Aorta (tissue), 5 donors: Measurements from ENCODE around the gene CYSTM1. TPM values are rescaled to one million over a fixed set of nuclear protein-coding genes. Genes with fewer than 3 reads are reported as not detected.

Source experiments
- ATAC-seq: fragments of 200-7000 bp; cut with Tn5 transposase; one replicate; pipeline ENCODE4 v1.9.1; 2022; ENCODE audit warnings: moderate library complexity; ENCODE audit not compliant: low FRiP score
- DNase-seq, 2 donors: peaks; one replicate each; pipeline ENCODE4 v3.0.0-alpha.2; 2020
- H3K27ac ChIP-seq, 2 donors: one replicate each; pipeline ENCODE4 v1.5.1; 2013; ENCODE audit warnings: low read length in 2 of 2, mild to moderate bottlenecking in 2 of 2, moderate library complexity in 2 of 2, control low read depth in 1 of 2, inconsistent platforms in 1 of 2, low read depth in 1 of 2
- H3K27me3 ChIP-seq, 2 donors: one replicate each; pipeline ENCODE4 v1.6.1; 2013; ENCODE audit warnings: control low read depth in 1 of 2, low read length in 1 of 2, mild to moderate bottlenecking in 1 of 2, moderate library complexity in 1 of 2; ENCODE audit not compliant: insufficient read depth in 2 of 2, control insufficient read depth in 1 of 2
- H3K36me3 ChIP-seq, 2 donors: one replicate each; pipeline ENCODE4 v1.6.1; 2013; ENCODE audit warnings: control low read depth in 1 of 2, low read length in 1 of 2, mild to moderate bottlenecking in 1 of 2; ENCODE audit not compliant: insufficient read depth in 2 of 2, control insufficient read depth in 1 of 2
- H3K4me1 ChIP-seq, 2 donors: one replicate each; pipeline ENCODE4 v1.6.1; 2013; ENCODE audit warnings: low read length in 2 of 2, control low read depth in 1 of 2, mild to moderate bottlenecking in 1 of 2, moderate library complexity in 1 of 2; ENCODE audit not compliant: insufficient read depth in 2 of 2, control insufficient read depth in 1 of 2
- H3K4me3 ChIP-seq, 2 donors: one replicate each; pipeline ENCODE4 v1.5.1; 2013; ENCODE audit warnings: low read length in 2 of 2, control low read depth in 1 of 2, mild to moderate bottlenecking in 1 of 2
- H3K9me3 ChIP-seq: one replicate; pipeline ENCODE4 v1.6.1; 2013; ENCODE audit warnings: mild to moderate bottlenecking, low read length; ENCODE audit not compliant: control insufficient read depth
- WGBS, 2 donors: extraction: QIAGEN DNeasy Blood & Tissue Kit; methylation state at CpG; one replicate each; pipeline ENCODE4 v1.1.7; 2013; 5-methylcytosine and 5-hydroxymethylcytosine counted together
- intact Hi-C, 2 donors: fragments of 100-400 bp; cut with DNase I; formaldehyde crosslinking; loops; one replicate each; pipeline versions ENCODE4 v1.14.2 to v1.15.0; 2022
- polyA plus RNA-seq, 2 donors: library from polyadenylated mRNA; stranded (reverse); fragments of 200-250 nt; gene quantifications; one replicate each; pipeline ENCODE4 v1.2.3, GENCODE V29; 2013
- total RNA-seq, 2 donors: library from RNA; stranded (reverse); fragmentation: NEBNext Ultra II Directional; extraction: Animal tissue kit (Norgen Biotek cat#: 25700); gene quantifications; one replicate each; pipeline ENCODE4 v1.2.1, GENCODE V29; 2021
- donor health status: healthy with polysubstance abuse.
- donor health status: Bipolar disorder and iron deficiency.
- donor health status: DM: no; HTN: no; CAD: no.
- donor health status: DM: no; HTN: no; CAD: no.
- donor health status: DM: yes; HTN: yes; CAD: no.

The CYSTM1 gene
- total and polyA plus RNA-seq, 4 donors = 44.7 to 179 (median 64.8) TPM

- Histone ChIP-seq H3K4me3 (no peak overlapping the region), H3K27ac (no peak overlapping the region), H3K4me1 (no peaks in the 10 kb centered on the region), H3K36me3 (no peaks in the 10 kb centered on the region), H3K27me3 (no peaks in the 10 kb centered on the region), H3K9me3 (no peaks in the 10 kb centered on the region)
- DNase-seq (no peak), ATAC-seq (no peak)
- 54 to 56% methylated on average over 2 of the region's 2 CpGs for WGBS, 2 donors
- intact Hi-C loops = no loop called here
Measured at GRCh38 chr5:140202610-140203009, 27.6 kb downstream of the CYSTM1 start.

- intact Hi-C loops = no loop called here
- H3K4me1 ChIP-seq = no peaks in the 10 kb centered on the region
- H3K36me3 ChIP-seq = no peaks in the 10 kb centered on the region
- H3K4me3 ChIP-seq = no peak overlapping the region
- DNase-seq = no peak
- no peaks in the 10 kb centered on the region for H3K27me3 ChIP-seq
- ATAC-seq = no peak
- H3K9me3 ChIP-seq = no peaks in the 10 kb centered on the region
- H3K27ac ChIP-seq = no peak overlapping the region
- 67 to 81% methylated on average over 2 of the region's 2 CpGs for WGBS, 2 donors
Measured at GRCh38 chr5:140205216-140205615, 30.2 kb downstream of the CYSTM1 start.

GRCh38 chr5:140205952-140206351 lies 31.0 kb downstream of the CYSTM1 start:
- 81 to 82% methylated on average over 4 of the region's 4 CpGs for WGBS, 2 donors
- ATAC-seq (no peak), DNase-seq (no peak)
- H3K9me3 ChIP-seq = no peaks in the 10 kb centered on the region
- intact Hi-C loops = no loop called here
- no peaks in the 10 kb centered on the region for H3K36me3 ChIP-seq
- no peaks in the 10 kb centered on the region for H3K4me1 ChIP-seq
- H3K27ac ChIP-seq = no peak overlapping the region
- no peaks in the 10 kb centered on the region for H3K27me3 ChIP-seq
- H3K4me3 ChIP-seq = no peak overlapping the region

GRCh38 chr5:140207250-140207964 lies 32.4 kb downstream of the CYSTM1 start:
- Histone ChIP-seq H3K27me3 (no peaks in the 10 kb centered on the region), H3K27ac (no peak overlapping the region), H3K36me3 (no peaks in the 10 kb centered on the region), H3K9me3 (no peaks in the 10 kb centered on the region), H3K4me1 (no peaks in the 10 kb centered on the region), H3K4me3 (no peak overlapping the region)
- 53 to 66% methylated on average over 2 of the region's 2 CpGs for WGBS, 2 donors
- ATAC-seq (no peak), DNase-seq (no peak)
- intact Hi-C loops = no loop called here

- Histone ChIP-seq H3K36me3 (no peaks in the 10 kb centered on the region), H3K27me3 (no peaks in the 10 kb centered on the region), H3K27ac (no peak overlapping the region), H3K9me3 (no peaks in the 10 kb centered on the region), H3K4me1 (no peaks in the 10 kb centered on the region), H3K4me3 (no peak overlapping the region)
- no peak for ATAC-seq
- DNase-seq = no peak
- intact Hi-C loops = no loop called here
Measured at GRCh38 chr5:140208065-140208464, 33.1 kb downstream of the CYSTM1 start.

- no peaks in the 10 kb centered on the region for H3K9me3 ChIP-seq
- intact Hi-C loops = no loop called here
- DNase-seq (no peak), ATAC-seq (no peak)
- no peaks in the 10 kb centered on the region for H3K27me3 ChIP-seq
- no peaks in the 10 kb centered on the region for H3K4me1 ChIP-seq
- no peaks in the 10 kb centered on the region for H3K36me3 ChIP-seq
- WGBS, 2 donors = 99 to 100% methylated on average over 1 of the region's 1 CpG
- H3K4me3 ChIP-seq = no peak overlapping the region
- H3K27ac ChIP-seq = no peak overlapping the region
Measured at GRCh38 chr5:140213370-140213983, 38.5 kb downstream of the CYSTM1 start.

GRCh38 chr5:140214831-140215230 lies 39.8 kb downstream of the CYSTM1 start:
- 87 to 92% methylated on average over 4 of the region's 4 CpGs for WGBS, 2 donors
- no peaks in the 10 kb centered on the region for H3K4me1 ChIP-seq
- no peaks in the 10 kb centered on the region for H3K36me3 ChIP-seq
- no peak overlapping the region for H3K4me3 ChIP-seq
- intact Hi-C loops = no loop called here
- DNase-seq (no peak), ATAC-seq (no peak)
- H3K9me3 ChIP-seq = no peaks in the 10 kb centered on the region
- no peak overlapping the region for H3K27ac ChIP-seq
- no peaks in the 10 kb centered on the region for H3K27me3 ChIP-seq

- H3K9me3 ChIP-seq = no peaks in the 10 kb centered on the region
- no peak for ATAC-seq
- intact Hi-C loops = no loop called here
- H3K27me3 ChIP-seq = no peaks in the 10 kb centered on the region
- no peak overlapping the region for H3K4me3 ChIP-seq
- 90 to 91% methylated on average over 1 of the region's 1 CpG for WGBS, 2 donors
- H3K27ac ChIP-seq = no peak overlapping the region
- DNase-seq = no peak
- no peaks in the 10 kb centered on the region for H3K4me1 ChIP-seq
- H3K36me3 ChIP-seq = no peaks in the 10 kb centered on the region
Measured at GRCh38 chr5:140215276-140215675, 40.3 kb downstream of the CYSTM1 start.

GRCh38 chr5:140216478-140217074 lies 41.6 kb downstream of the CYSTM1 start:
- ATAC-seq (no peak), DNase-seq (no peak)
- Histone ChIP-seq H3K36me3 (no peaks in the 10 kb centered on the region), H3K4me1 (no peaks in the 10 kb centered on the region), H3K27ac (no peak overlapping the region), H3K4me3 (no peak overlapping the region), H3K9me3 (no peaks in the 10 kb centered on the region), H3K27me3 (no peaks in the 10 kb centered on the region)
- WGBS, 2 donors = 78 to 90% methylated on average over 5 of the region's 5 CpGs
- intact Hi-C loops = no loop called here
